HG03520 (cell line): ENCODE data around the gene RARRES2.

Source experiments
- ATAC-seq: cut with Tn5 transposase; IDR thresholded peaks from one replicate; pipeline ENCODE4 v1.9.1; 2021; ENCODE audit warnings: mild to moderate bottlenecking, moderate library complexity; ENCODE audit not compliant: unreplicated experiment

Gene RARRES2

DNA sequence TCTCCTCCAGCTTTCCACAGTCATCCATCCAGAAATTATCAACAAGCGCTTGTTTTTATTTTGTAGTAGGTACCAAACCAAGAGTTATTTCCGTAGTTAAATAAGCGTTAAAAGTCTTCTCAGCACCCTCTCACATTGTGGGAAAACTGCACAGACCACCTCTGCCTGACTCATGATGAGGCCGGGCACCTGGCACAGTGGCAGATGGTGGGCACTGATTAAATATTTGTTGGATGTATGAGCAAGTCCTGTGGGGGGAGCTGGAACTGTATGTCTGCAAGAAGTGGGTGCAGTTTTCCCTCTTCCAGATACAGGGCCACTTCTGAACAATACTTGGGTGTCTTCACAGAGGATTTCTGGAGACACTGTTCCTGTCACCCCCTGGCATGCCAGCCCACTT, 21.9 kb upstream of the RARRES2 start:
- ATAC-seq = no peak

DNA sequence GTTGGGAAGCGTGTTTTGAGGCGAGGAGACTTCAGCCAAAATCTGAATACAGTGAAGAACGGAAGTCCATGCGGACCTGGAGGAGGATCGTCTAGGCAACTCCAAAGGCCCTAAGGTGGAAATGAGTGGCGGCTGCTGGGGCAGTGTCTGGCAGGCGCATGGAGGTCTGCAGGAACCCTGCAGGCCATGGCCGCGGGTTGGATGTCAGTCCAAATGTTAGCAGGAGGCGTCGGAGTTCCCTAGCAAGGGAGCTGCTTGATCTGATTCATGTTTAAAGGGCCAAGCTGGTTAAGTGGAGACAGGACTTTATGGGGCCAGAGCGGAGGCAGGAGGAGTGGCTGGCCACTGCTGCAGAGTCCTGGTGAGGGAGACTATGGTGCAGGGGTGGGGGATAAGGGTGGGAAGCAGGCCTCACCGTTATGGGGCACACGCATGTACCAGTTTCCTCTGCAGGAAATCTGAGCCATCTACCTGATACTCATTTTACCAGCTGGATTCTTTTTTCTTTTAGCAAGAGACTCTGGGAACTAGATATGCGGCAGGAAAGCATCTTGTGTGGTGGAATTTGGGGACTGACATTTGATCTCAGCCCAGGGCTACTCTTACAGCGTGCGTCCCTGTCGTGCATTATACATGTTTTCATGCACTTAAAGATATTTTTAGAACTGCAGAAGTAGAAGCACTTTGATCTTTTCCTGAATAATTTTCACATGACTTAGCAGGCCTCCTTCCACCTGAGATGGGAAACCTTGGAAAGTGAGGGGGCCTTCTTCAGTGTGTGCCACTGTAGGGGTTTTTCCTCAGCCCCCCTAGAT, 20.6 kb upstream of the RARRES2 start:
- no peak for ATAC-seq

DNA sequence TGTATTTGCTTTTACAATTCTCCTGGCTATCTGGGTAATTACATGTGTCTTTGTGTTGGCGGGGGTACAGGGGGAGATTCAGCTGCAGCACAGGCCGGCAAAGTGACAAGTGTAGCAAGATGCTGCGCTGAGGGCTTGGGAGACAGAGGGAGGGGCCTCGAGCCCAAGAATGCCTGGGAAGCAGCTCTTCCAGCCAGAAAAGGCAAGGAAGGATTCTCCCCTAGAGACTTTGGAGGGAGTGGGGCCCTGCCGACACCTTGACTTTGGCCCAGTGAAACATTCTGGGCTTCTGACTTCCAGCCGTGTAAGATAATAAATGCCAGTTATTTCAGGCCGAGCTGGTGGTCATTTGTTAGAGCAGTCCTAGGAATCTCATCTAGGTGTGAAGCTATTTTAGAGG, 20.0 kb upstream of the RARRES2 start:
- no peak for ATAC-seq

DNA sequence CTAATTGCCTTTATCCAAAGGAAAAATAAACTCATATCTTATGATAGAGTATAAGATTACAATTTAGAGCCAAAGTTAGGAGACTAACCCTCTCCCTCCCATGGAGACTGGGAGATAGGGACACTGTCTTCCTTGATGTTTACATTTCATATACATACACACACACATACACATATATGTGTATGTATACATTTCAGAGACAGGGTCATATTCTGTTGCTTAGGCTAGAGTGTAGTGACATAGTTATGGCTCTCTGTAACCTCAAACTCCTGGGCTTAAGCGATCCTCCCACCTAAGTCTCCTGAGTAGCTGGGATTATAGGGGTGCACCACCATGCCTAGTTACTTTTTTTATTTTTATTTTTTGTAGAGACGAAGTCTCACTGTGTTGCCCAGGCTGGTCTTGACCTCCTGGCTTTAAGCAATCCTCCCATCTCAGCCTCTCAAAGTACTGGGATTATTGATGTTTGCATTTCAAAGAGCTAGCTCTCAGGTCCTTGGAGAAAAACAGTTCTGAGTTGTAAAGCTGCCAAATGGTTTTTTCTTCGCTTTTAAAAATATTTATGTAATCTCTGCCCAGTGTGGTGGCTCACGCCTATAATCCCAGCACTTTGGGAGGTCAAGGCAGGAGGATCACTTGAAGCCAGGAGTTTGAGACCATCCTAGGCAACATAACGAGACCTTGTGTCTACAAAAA, 19.1 kb upstream of the RARRES2 start:
- no peak for ATAC-seq

DNA sequence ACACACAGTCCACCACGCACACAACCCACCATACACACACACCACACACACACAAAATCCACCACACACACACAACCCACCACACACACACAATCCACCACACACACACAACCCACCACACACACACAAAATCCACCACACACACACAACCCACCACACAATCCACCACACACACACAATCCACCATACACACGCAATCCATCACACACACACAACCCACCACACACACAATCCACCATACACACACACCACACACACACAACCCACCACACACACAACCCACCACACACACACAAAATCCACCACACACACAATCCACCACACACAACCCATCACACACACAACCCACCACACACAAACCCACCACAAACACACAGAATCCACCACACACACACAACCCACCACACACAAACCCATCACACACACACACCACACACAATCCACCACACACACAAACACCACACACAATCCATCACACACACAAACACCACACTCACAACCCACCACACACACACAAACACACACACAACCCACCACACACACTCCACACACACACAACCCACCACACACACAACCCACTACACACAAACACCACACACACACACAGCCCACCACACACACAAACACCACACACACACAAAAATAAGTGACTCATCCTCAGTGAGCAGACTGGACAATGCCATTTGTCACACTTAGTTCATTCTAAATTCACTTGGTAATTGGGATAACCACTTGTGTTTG, 18.4 kb upstream of the RARRES2 start:
- ATAC-seq = no peak

DNA sequence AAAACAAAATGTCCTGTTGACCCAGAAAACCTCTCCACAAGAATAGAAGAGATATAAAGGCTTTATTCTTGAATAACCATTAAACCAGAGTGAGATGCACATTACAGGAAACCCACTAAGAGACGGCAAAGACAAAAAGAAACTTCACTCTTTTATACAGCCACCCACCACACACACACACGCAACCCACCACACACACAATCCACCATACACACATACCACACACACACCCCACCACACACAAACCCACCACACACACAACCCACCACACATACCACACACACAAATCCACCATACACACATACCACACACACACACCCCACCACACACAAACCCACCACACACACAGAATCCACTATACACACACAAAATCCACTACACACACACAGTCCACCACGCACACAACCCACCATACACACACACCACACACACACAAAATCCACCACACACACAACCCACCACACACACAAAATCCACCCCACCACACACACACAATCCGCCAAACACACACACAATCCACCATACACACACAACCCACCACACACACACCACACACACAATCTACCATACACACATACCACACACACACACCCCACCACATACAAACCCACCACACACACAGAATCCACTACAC, 17.7 kb upstream of the RARRES2 start:
- no peak for ATAC-seq

DNA sequence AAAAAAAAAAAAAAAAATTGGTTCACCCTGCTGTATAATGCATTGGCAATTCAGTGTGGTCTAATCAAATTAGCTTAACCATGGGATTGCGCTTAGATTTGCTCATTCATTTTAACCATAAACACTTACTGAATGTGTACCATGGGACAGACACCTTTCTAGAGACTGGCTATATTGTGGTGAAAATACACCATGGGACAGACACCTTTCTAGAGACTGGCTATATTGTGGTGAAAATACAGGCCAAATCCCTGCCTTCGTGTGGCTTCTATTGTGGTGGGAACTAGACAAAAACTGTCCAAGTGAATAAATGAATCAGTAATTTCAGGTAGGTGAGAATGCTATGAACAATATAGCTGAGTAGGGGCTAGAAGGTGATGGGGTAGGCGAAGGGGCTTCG, 17.0 kb upstream of the RARRES2 start:
- no peak for ATAC-seq

DNA sequence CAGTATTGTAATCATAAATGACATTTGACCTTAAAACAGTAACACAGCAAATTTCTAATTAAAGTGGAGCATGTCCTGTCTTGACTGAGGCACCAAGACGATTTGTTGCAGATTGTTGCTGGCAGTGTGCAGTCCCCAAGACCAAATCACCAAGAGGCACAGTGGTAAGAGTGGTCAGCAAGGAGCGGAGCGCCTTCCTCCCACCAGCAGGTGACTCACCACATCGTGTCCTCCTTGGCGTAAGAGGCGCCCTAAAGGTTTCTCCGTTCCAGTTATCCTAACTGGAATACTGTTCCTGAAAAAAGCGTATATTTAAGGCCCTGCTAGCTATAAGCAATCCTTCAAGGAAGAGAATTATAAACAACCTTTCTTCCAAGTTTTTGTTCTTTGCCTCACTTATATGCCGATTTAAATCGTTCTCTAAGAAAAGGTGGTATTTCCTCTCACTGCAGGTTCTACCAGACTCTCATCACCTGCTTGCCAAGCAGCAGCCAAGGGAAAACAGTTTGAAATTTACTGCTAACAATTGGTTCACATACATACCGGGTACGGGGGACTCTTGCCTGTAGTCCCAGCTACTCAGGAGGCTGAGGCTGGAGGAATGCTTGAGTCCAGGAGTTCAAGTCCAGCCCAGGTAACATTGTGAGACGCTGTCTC, 16.5 kb upstream of the RARRES2 start:
- no peak for ATAC-seq

DNA sequence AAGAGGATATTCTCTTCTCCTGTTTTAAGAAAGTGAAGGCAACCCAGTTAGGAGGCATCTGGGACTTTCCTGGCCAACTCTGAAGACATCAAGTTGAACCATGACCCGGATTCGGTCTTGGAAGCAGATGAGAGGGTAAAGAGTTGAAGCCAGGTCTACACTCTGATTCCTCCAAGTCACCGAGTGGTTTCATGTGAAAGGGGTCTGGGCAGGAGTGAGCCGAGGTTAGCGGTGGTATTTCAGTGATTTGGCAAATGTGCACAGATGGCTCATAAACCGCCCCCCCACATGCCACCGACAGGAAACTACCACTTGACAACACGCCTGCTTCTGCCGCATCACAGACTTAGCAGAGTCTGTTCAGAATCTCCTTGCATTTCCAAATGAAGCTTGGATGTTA, 15.8 kb upstream of the RARRES2 start:
- ATAC-seq = no peak

DNA sequence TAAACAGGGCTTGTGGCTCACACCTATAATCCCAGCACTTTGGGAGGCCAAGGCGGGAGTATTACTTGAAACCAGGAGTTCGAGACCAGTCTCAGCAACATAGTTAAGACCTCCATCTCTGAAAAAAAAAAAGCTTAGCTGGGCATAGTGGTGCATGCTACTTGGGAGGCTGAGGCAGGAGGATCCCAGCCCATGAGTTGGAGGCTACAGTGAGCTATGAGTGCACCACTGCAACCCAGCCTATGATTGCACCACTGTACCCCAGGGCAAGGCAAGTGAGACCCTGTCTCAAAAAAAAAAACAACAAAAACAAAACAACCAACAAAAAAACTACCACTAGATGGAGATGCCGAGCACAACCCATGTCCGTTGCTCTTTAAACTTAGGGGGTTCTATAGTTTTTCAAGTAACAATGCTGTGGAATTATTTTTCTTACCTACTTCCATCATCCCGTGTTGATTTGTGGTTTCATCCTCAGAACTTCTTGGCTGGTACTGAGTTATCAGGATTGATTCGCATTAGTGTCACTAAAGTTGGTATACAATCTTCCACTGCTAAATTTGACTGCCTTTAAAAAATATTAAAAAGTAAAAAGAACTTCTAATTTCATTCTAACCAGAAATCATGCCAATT, 15.0 kb upstream of the RARRES2 start:
- ATAC-seq = no peak

DNA sequence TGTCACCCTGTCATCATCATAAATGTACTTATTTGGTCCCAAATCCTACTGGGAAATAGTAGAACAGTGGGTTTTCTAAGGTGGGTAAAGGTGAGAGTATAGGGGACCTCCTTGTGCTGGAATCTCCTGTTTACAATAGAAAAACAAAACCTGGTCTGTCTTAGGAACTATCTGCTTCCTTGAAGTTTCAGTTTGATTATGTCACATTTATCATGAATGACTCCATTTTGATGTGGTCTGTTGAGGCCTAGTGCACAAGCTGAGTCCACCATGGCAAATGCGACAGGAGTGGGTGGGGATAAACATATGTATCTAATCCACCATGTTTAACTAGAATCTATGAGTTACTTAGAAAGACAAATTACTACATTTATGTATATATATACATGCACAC, 14.2 kb upstream of the RARRES2 start:
- ATAC-seq = no peak

DNA sequence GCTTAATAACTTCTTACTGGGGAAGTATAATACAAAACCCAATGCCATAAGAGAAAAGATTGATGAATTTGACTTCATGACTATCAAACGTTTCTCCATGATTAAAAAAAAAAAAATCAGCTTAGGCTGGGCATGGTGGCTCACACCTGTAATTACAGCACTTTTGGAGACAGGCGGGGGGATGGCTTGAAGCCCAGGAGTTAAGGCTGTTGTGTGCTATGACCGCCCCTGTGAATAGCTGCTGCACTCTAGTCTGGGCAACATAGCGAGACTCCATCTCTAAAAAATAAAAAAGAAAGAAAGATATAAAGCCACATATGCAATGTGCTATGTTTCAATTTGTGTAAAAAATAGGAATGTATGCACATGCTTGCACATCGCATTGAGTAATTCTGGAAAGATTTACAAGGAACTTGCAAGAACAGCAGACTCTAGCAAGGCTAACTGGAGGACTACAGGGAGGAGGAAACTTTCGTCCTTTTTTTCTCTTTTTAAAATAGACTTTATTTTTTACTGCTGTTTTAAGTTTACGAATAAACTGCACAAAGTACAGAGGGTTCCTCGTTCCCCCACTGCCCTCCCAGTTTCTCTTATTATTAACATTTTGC, 10.3 kb upstream of the RARRES2 start:
- ATAC-seq = no peak

DNA sequence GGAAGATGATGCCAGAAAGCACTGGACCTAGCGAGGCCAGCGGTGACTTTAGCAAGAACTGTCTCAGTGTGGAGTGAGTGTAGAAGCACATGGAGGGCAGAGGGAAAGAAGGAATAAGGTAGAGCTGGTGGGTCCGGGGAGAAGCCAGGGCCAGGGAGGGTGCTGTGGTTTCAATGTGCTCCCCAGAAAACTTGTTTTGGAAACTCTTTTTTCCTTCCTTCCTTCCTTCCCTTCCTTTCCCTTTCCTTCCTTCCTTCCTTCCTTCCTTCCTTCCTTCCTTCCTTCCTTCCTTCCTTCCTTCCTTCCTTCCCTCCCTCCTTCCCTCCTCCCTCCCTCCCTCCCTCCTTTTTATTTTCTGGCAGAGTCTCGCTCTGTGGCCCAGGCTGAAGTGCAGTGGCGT, 5.5 kb upstream of the RARRES2 start:
- ATAC-seq = no peak

DNA sequence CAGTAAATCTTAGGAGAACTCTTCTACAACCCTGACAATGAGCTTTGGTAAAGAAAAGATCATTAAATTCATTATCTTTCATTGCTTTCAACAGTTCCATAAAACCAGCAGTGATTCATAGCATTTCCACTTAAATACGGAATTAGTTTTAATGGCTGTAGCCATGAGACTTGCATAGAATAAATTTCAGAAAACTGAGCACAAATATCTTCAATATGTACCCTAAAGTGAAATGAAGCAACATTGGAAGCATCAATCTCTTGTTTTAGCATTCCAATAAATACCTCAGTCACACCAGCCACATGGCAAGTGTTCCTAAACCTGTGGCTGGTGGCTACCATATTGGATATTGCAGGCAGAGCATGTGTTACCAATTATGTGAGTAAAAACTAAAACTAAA, 3.6 kb upstream of the RARRES2 start:
- ATAC-seq = no peak

DNA sequence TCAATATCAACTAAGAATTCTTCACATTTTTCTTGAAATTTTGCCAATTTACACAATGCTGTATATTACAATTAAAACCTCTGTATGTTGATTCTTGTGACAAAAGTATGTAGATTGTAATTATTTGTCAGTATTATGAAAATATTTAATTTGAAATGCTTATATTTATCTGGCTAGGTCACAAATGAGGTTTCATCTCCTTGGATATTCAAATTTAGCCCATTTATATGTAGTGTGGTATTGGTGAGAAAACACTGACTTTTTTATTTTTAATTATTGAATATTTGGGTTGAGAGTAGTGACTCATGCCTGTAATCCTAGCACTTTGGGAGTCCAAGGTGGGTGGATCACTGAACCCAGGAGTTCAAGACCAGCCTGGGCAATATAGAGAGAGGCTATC, 2.9 kb upstream of the RARRES2 start:
- ATAC-seq = no peak

DNA sequence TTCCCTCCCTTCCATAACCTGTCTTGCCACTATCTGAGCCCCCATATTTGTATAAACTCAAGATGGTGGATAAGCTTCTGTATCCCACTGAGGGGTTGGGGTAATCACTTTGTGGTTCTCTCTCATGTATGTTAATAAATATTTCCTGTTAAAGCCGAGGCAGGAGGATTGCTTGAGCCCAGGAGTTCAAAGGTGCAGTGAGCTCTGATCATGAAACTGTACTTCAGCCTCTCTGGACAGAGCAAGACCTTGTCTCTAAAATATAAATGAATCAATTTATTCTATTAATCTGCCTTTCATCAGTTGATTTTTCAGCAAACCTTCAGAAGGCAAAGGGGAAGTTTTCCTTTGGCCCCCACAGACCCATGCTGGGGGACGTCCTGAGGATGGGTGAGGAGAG, 1.8 kb upstream of the RARRES2 start:
- no peak for ATAC-seq

DNA sequence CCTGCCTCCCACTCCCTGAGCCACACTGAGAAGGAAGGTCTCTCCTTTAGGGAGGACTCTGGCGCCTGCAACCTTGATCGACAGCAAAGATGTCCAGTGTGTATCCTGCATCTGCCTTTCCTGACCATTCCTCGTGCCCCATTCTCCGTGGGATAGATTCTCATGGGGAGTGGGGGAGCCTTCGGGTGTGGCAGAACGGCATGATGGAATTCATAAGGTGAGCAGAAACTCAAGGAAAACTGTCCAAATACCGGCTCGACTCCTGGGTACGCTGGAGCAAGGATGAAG, 636 bp upstream of the RARRES2 start:
- ATAC-seq = no peak

DNA sequence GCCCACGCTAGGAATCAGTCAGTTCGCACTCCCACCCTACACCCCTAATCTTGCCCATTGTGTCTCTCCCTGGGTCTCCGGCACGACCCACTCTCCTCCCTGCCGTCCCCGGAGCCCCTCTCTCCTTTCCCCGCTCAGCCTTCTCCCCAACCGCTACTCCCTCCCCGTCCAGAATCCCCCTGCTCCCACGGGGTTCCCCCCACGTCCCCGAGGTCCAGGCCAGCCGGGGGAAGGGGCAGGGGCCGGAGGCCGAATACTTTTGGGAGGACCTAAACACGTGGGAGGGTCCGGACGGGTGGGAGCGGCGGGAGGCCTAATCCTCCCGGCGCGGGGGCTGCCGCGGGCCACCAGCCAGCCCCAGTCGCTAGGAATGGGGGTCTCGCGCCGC, 560 bp downstream of the RARRES2 start:
- ATAC-seq = no peak

DNA sequence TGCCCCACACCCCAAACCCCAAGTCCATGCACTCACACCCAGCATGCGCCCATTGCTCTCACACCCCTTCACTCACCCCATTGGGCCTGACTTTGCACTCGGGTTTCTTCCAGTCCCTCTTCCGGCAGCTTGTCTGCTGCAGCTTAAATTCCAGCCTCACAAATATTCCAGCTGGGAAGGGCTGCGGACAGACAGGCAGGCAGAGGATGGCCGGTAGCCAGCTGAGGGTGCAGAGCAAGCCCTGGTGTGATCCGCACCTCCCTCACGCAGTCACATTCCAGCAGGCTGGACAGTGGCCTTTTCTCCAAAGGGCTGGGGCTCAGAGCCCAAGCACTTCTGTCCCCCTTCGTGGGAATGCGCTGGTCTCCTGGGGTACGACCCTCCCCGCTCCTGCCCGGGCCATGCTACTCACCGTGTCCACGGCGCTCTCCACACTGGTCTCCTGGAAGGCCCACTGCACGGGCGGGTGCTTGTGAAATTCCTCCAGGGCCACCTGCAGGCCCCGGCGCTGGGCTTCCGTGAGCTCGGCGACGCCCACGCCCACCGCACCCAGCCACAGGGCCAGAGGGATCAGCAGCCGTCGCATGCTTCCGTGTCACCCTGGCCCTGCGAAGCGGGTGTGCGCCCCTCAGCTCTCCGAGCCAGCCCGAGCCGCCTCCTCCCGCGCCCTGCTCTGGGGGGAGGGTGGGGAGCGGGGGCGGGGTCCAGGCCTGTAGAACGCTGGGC, 1.2 kb downstream of the RARRES2 start:
- no peak for ATAC-seq

DNA sequence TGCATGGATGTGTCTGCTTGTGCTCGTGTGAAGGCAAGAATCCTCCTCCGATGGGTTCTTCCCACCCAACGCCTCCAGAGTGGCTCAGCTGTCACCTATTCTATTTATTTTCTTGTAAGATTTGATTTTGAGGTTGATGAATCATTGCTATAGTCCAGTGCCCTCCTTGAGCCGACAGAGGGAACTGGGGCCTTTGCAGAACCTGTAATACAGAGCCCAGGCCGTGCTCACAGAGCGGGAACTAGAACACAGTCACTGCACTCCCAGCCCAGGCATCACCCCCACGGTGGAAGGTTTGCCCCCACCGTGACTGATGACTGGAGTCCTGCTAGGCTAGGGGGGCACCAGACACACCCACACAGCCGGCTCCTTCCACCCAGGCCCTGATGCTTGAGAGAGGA, 2.0 kb downstream of the RARRES2 start:
- ATAC-seq = no peak
